WTC11 (cell line): ENCODE data around the gene SLC16A13.

Experiments
- CREM ChIP-seq: sonication (generic); formaldehyde crosslinking; IDR thresholded peaks from 2 replicates; pipeline ENCODE4 v1.8.1; 2022; ENCODE audit warnings: mild to moderate bottlenecking, missing genetic modification reagents, moderate library complexity
- IRF2 ChIP-seq: sonication (generic); formaldehyde crosslinking; IDR thresholded peaks from 2 replicates; pipeline ENCODE4 v1.8.0; 2022; ENCODE audit warnings: low read depth, missing genetic modification reagents, borderline replicate concordance
- MYBL2 ChIP-seq: sonication (generic); formaldehyde crosslinking; IDR thresholded peaks from 2 replicates; pipeline ENCODE4 v1.8.1; 2023; ENCODE audit warnings: mild to moderate bottlenecking, moderate library complexity, missing genetic modification reagents
- NR2C2 ChIP-seq: sonication (generic); formaldehyde crosslinking; IDR thresholded peaks from 2 replicates; pipeline ENCODE4 v1.8.0; 2022; ENCODE audit warnings: mild to moderate bottlenecking, missing genetic modification reagents
- RELA ChIP-seq: sonication (generic); formaldehyde crosslinking; IDR thresholded peaks from 2 replicates; pipeline ENCODE4 v1.8.1; 2022; ENCODE audit warnings: missing genetic modification reagents, mild to moderate bottlenecking, borderline replicate concordance
- SOX15 ChIP-seq: fragments of 250-450 bp; sonication (Bioruptor Pico); IDR thresholded peaks from 2 replicates; pipeline ENCODE4 v1.9.0; 2021; ENCODE audit warnings: mild to moderate bottlenecking
- ZNF138 ChIP-seq: sonication (generic); formaldehyde crosslinking; conservative IDR thresholded peaks from 2 replicates; pipeline ENCODE4 v1.8.1; 2022; ENCODE audit warnings: mild to moderate bottlenecking, moderate library complexity, missing genetic modification reagents
- ZNF423 ChIP-seq: fragments of 250-450 bp; sonication (Bioruptor Pico); IDR thresholded peaks from 2 replicates; pipeline ENCODE4 v2.1.2; 2022; ENCODE audit warnings: mild to moderate bottlenecking, moderate library complexity
- TF ChIP-seq, protein P1 (sequence below): sonication (generic); formaldehyde crosslinking; IDR thresholded peaks from 2 replicates; pipeline ENCODE4 v1.8.1; 2022; ENCODE audit warnings: mild to moderate bottlenecking, moderate library complexity, missing genetic modification reagents
- TF ChIP-seq, protein P2 (sequence below): sonication (generic); formaldehyde crosslinking; IDR thresholded peaks from 2 replicates; pipeline ENCODE4 v1.8.1; 2023; ENCODE audit warnings: mild to moderate bottlenecking, missing genetic modification reagents
- TF ChIP-seq, protein P3 (sequence below): fragments of 200-600 bp; IDR thresholded peaks from 2 replicates; pipeline ENCODE4 v1.8.0; 2022; ENCODE audit warnings: antibody characterized with exemption
- TF ChIP-seq, protein P4 (sequence below): sonication (generic); formaldehyde crosslinking; conservative IDR thresholded peaks from 2 replicates; pipeline ENCODE4 v1.8.1; 2022; ENCODE audit warnings: mild to moderate bottlenecking, missing genetic modification reagents
- TF ChIP-seq, protein P5 (sequence below): sonication (generic); formaldehyde crosslinking; IDR thresholded peaks from 2 replicates; pipeline ENCODE4 v1.8.0; 2022; ENCODE audit warnings: mild to moderate bottlenecking, missing genetic modification reagents
- TF ChIP-seq, protein P6 (sequence below): sonication (generic); formaldehyde crosslinking; IDR thresholded peaks from 2 replicates; pipeline ENCODE4 v1.8.1; 2023; ENCODE audit warnings: mild to moderate bottlenecking, missing genetic modification reagents, moderate library complexity

DNA sequence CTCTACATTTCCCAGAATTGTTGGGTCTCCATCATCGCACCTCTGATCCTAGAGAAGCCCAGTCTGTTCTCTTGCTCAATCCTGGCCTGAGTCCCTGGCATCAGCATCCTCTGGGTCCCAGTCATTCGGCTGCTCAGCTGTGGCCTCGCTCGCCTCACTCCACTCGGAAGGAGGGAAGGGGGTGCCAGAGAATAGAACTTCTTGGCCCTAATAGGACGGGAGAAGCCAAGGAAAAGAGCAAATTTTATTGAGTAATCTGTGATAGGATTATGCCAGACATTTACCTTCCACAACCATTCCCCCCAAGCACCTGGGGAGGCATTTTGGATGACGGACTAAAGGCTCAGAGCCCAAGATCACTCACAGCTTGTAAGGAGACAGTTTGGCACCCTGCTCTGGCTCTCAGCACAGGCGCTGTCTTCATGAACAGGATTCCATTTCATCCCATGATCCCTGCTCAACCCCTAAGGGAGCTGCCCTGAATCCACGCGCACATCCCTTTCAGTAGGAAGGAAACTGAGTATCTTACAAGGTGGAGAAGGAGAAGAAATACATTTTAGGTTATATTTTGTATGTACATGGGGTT is 44.7 kb downstream of the SLC16A13 start:
- TF ChIP-seq, protein P1, sequence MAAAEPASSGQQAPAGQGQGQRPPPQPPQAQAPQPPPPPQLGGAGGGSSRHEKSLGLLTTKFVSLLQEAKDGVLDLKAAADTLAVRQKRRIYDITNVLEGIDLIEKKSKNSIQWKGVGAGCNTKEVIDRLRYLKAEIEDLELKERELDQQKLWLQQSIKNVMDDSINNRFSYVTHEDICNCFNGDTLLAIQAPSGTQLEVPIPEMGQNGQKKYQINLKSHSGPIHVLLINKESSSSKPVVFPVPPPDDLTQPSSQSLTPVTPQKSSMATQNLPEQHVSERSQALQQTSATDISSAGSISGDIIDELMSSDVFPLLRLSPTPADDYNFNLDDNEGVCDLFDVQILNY = no peak
- TF ChIP-seq CREM (CRISPR knock-in tag) = no peak
- TF ChIP-seq, protein P2, sequence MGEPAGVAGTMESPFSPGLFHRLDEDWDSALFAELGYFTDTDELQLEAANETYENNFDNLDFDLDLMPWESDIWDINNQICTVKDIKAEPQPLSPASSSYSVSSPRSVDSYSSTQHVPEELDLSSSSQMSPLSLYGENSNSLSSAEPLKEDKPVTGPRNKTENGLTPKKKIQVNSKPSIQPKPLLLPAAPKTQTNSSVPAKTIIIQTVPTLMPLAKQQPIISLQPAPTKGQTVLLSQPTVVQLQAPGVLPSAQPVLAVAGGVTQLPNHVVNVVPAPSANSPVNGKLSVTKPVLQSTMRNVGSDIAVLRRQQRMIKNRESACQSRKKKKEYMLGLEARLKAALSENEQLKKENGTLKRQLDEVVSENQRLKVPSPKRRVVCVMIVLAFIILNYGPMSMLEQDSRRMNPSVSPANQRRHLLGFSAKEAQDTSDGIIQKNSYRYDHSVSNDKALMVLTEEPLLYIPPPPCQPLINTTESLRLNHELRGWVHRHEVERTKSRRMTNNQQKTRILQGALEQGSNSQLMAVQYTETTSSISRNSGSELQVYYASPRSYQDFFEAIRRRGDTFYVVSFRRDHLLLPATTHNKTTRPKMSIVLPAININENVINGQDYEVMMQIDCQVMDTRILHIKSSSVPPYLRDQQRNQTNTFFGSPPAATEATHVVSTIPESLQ (CRISPR knock-in tag) = no peak
- no peak for TF ChIP-seq RELA (CRISPR knock-in tag)
- no peak for TF ChIP-seq IRF2 (CRISPR knock-in tag)
- no peak for TF ChIP-seq SOX15 (CRISPR knock-in tag)
- TF ChIP-seq, protein P3, sequence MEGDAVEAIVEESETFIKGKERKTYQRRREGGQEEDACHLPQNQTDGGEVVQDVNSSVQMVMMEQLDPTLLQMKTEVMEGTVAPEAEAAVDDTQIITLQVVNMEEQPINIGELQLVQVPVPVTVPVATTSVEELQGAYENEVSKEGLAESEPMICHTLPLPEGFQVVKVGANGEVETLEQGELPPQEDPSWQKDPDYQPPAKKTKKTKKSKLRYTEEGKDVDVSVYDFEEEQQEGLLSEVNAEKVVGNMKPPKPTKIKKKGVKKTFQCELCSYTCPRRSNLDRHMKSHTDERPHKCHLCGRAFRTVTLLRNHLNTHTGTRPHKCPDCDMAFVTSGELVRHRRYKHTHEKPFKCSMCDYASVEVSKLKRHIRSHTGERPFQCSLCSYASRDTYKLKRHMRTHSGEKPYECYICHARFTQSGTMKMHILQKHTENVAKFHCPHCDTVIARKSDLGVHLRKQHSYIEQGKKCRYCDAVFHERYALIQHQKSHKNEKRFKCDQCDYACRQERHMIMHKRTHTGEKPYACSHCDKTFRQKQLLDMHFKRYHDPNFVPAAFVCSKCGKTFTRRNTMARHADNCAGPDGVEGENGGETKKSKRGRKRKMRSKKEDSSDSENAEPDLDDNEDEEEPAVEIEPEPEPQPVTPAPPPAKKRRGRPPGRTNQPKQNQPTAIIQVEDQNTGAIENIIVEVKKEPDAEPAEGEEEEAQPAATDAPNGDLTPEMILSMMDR = no peak
- TF ChIP-seq, protein P4, sequence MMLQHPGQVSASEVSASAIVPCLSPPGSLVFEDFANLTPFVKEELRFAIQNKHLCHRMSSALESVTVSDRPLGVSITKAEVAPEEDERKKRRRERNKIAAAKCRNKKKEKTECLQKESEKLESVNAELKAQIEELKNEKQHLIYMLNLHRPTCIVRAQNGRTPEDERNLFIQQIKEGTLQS (CRISPR knock-in tag) = no peak
- no peak for TF ChIP-seq NR2C2 (CRISPR knock-in tag)
- TF ChIP-seq, protein P5, sequence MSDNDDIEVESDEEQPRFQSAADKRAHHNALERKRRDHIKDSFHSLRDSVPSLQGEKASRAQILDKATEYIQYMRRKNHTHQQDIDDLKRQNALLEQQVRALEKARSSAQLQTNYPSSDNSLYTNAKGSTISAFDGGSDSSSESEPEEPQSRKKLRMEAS (CRISPR knock-in tag) = no peak
- TF ChIP-seq, protein P6, sequence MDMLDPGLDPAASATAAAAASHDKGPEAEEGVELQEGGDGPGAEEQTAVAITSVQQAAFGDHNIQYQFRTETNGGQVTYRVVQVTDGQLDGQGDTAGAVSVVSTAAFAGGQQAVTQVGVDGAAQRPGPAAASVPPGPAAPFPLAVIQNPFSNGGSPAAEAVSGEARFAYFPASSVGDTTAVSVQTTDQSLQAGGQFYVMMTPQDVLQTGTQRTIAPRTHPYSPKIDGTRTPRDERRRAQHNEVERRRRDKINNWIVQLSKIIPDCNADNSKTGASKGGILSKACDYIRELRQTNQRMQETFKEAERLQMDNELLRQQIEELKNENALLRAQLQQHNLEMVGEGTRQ = no peak
- no peak for TF ChIP-seq MYBL2
- TF ChIP-seq ZNF423 (CRISPR knock-in tag) = no peak
- no peak for TF ChIP-seq ZNF138 (CRISPR knock-in tag)
